ENCODE results near the gene STPG1.
A peak's percentile ranks its signal among the peaks of the same experiment; 100 is the strongest.

STPG1 gene

GRCh38 chr1:24345334-24345733 lies 68.2 kb downstream of the STPG1 start:
- peak; percentile 36 for DNase-seq (ENCODE audit: low read depth)
- H3K4me3 ChIP-seq (ENCODE audit: low read depth, low read length) = no peak overlapping the region
- TF ChIP-seq, protein P1, sequence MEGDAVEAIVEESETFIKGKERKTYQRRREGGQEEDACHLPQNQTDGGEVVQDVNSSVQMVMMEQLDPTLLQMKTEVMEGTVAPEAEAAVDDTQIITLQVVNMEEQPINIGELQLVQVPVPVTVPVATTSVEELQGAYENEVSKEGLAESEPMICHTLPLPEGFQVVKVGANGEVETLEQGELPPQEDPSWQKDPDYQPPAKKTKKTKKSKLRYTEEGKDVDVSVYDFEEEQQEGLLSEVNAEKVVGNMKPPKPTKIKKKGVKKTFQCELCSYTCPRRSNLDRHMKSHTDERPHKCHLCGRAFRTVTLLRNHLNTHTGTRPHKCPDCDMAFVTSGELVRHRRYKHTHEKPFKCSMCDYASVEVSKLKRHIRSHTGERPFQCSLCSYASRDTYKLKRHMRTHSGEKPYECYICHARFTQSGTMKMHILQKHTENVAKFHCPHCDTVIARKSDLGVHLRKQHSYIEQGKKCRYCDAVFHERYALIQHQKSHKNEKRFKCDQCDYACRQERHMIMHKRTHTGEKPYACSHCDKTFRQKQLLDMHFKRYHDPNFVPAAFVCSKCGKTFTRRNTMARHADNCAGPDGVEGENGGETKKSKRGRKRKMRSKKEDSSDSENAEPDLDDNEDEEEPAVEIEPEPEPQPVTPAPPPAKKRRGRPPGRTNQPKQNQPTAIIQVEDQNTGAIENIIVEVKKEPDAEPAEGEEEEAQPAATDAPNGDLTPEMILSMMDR (IDR thresholded peaks at IDR 0.05; ENCODE audit: control insufficient read depth, extremely low read depth, insufficient read depth) = no peak

GRCh38 chr1:24344090-24344742 lies 69.4 kb downstream of the STPG1 start:
- no peak overlapping the region for H3K4me3 ChIP-seq (ENCODE audit: low read depth, low read length)
- DNase-seq (ENCODE audit: low read depth) = no peak
- TF ChIP-seq, protein P1 (IDR thresholded peaks at IDR 0.05; ENCODE audit: control insufficient read depth, extremely low read depth, insufficient read depth) = no peak

GRCh38 chr1:24343412-24344089 lies 70.0 kb downstream of the STPG1 start:
- H3K4me3 ChIP-seq (ENCODE audit: low read depth, low read length) = no peak overlapping the region
- TF ChIP-seq, protein P1 (IDR thresholded peaks at IDR 0.05; ENCODE audit: control insufficient read depth, extremely low read depth, insufficient read depth) = no peak
- DNase-seq (ENCODE audit: low read depth) = peak; percentile 46

DNA sequence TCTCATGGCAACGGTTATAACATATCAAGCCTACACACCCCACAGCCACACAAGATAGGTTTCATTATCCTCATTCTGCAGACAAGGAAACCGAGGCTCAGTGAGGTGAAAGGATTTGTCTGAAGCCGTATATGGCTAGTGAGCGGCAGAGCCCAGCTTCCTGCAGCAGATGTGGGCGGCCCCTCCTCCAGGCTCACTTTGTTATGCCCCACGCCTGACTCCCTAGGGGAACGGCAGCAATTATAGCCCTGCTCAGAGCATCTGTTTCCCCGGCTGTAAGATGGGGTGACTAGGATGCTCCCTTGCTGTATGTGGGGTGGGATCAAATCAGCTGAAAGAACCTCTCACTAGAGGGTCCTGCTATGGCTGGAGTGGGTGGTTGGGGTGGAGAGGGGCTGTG lies 72.3 kb downstream of the STPG1 start:
- no peak overlapping the region for H3K4me3 ChIP-seq (ENCODE audit: low read depth, low read length)
- TF ChIP-seq, protein P1 (IDR thresholded peaks at IDR 0.05; ENCODE audit: control insufficient read depth, extremely low read depth, insufficient read depth) = no peak
- no peak for DNase-seq (ENCODE audit: low read depth)

DNA sequence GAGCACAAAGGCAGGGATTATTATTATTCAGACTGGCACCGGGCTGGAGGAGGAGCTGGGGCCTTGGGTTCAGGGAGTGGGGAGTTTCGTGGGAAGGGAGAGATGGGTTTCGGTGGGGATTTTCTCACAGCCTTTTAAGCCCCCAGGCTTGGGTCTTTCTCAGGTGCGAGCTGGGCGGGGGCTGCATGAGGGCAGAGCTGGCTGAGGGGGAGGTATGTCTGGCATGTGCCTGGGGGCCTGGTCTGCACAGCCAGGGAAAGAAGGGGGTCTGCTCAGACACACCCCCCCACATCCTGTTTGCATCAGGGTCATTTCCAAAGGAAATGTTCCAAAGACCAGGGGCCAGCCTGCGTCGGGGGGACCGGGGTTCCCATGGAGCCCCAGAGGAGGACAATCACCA lies 72.8 kb downstream of the STPG1 start:
- TF ChIP-seq, protein P1 (IDR thresholded peaks at IDR 0.05; ENCODE audit: control insufficient read depth, extremely low read depth, insufficient read depth) = no peak
- no peak for DNase-seq (ENCODE audit: low read depth)
- H3K4me3 ChIP-seq (ENCODE audit: low read depth, low read length) = no peak overlapping the region

DNA sequence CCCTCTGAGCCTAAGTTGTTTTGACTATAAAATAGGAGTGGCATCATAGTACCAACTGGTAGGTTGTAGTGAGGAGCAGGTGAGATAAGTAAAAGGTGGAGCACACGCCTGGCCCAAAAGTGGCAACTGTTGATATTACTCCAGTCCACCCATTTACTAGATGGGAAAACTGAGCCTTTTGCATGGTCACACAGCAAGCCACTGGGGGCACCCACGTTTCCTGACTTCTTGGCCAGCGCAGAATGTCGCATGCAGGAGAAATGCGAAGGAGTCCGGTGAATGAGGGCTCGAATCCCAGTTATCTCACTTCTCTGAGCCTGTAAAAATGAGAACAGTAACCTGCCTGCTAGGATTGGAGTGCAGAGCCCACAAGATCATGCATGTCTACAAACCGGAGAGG lies 73.6 kb downstream of the STPG1 start:
- no peak for DNase-seq (ENCODE audit: low read depth)
- no peak overlapping the region for H3K4me3 ChIP-seq (ENCODE audit: low read depth, low read length)
- TF ChIP-seq, protein P1 (IDR thresholded peaks at IDR 0.05; ENCODE audit: control insufficient read depth, extremely low read depth, insufficient read depth) = no peak

Data from LNCaP clone FGC (cell line).